ENCODE results near the gene PCDH20. TPM values are rescaled to one million over a fixed set of nuclear protein-coding genes. Genes with fewer than 3 reads are reported as not detected.

PCDH20 gene
- total RNA-seq, 1 donor from 2014 or later, result 5.2 TPM

DNA sequence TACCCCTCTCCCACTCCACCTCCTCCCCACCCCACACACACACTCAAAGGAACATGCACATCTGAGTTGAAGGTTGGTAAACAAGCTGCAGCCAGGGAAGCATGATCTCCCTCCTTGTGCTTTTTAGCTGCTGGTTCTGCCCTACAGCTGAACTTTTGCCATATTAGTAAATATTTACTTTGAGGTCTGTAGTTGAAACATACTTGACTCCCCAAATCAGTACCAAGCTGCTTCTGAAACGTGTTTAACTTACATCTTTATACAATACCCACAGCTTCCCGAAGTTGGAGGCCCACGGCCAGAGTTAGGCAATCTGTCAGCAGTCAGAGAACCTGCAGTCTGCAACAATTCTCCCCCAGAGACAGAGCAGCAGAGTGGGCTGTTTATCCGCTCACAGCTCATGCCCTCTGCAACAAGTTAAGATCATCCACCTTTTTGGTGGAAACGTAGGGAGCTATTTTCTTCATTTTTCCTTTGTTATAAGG lies 1.5 kb upstream of the PCDH20 start:
- H3K9me3 Mint-ChIP-seq (ENCODE audit: unreplicated experiment), result no peaks in the 10 kb centered on the region
- TF ChIP-seq, protein P1, sequence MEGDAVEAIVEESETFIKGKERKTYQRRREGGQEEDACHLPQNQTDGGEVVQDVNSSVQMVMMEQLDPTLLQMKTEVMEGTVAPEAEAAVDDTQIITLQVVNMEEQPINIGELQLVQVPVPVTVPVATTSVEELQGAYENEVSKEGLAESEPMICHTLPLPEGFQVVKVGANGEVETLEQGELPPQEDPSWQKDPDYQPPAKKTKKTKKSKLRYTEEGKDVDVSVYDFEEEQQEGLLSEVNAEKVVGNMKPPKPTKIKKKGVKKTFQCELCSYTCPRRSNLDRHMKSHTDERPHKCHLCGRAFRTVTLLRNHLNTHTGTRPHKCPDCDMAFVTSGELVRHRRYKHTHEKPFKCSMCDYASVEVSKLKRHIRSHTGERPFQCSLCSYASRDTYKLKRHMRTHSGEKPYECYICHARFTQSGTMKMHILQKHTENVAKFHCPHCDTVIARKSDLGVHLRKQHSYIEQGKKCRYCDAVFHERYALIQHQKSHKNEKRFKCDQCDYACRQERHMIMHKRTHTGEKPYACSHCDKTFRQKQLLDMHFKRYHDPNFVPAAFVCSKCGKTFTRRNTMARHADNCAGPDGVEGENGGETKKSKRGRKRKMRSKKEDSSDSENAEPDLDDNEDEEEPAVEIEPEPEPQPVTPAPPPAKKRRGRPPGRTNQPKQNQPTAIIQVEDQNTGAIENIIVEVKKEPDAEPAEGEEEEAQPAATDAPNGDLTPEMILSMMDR (IDR thresholded peaks at IDR 0.05; ENCODE audit: unreplicated experiment), result no peak
- H3K36me3 Mint-ChIP-seq (ENCODE audit: low read depth, unreplicated experiment), result no peaks in the 10 kb centered on the region
- H3K4me3 Mint-ChIP-seq (ENCODE audit: unreplicated experiment), result no peak overlapping the region
- H3K4me1 Mint-ChIP-seq (ENCODE audit: unreplicated experiment), result peaks cover 13% of the 10 kb centered on the region
- DNase-seq (ENCODE audit: low spot score), result no peak
- no peak overlapping the region for H3K27ac Mint-ChIP-seq (ENCODE audit: unreplicated experiment)
- peaks cover 2% of the 10 kb centered on the region for H3K27me3 Mint-ChIP-seq (ENCODE audit: unreplicated experiment)

DNA sequence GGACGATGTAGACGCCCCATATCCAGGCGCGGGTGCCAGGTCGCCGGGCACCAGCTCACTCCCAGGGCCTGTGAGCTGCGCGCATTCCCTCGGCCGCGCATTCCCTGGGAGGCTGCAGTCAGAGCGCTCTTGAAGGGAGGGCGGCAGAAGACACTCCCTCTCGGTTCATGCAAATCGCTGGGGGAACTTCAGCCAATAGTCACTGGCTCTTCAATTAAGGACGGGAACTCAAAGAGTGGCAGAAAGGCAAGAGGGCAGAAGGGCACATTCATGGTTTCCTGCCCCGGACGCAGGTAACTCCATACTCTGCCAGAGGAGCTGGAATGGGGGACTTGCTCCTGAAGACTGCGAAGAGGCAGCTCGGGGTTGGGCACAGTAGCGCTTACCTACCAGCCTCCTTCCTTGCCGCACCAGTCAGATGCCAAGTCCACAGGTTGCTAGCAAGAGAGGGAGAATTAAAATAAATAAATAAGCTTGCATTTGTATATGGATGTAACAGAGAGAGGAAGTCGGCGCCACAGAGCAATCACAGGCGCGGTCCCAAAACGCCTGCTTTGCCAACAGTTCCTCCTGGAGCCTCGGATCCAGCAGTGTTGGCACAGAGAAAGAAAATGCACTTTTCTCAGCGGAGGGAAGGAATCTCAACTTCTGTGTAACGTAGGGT lies 459 bp downstream of the PCDH20 start:
- Mint-ChIP-seq H3K27me3 (ENCODE audit: unreplicated experiment) (peaks cover 2% of the 10 kb centered on the region), H3K4me1 (ENCODE audit: unreplicated experiment) (peaks cover 13% of the 10 kb centered on the region), H3K4me3 (ENCODE audit: unreplicated experiment) (peak overlapping the region; percentile 94), H3K36me3 (ENCODE audit: low read depth, unreplicated experiment) (no peaks in the 10 kb centered on the region), H3K27ac (ENCODE audit: unreplicated experiment) (peak overlapping the region; percentile 76), H3K9me3 (ENCODE audit: unreplicated experiment) (no peaks in the 10 kb centered on the region)
- TF ChIP-seq, protein P1 (IDR thresholded peaks at IDR 0.05; ENCODE audit: unreplicated experiment), result no peak
- peak; percentile 71 for DNase-seq (ENCODE audit: low spot score)

DNA sequence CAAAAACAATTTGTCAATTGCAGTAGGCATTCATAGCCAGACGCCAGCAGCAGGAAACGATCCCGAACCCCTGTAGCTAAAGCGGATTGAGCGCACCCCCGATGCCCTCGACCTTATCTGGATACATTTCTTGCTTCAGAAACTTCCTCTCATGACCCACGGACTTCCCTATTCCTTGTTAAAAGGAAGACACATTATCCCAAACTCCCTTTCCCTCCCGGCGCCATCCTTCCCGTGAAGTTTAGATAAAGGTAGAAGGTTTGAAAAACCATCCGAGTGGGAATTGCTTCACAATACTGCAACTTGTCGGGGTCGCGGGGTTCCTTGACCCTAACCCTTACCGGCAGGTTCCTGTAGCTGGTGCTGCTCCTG lies 977 bp downstream of the PCDH20 start:
- no peak for DNase-seq (ENCODE audit: low spot score)
- Mint-ChIP-seq H3K36me3 (ENCODE audit: low read depth, unreplicated experiment) (no peaks in the 10 kb centered on the region), H3K27ac (ENCODE audit: unreplicated experiment) (no peak overlapping the region)

DNA sequence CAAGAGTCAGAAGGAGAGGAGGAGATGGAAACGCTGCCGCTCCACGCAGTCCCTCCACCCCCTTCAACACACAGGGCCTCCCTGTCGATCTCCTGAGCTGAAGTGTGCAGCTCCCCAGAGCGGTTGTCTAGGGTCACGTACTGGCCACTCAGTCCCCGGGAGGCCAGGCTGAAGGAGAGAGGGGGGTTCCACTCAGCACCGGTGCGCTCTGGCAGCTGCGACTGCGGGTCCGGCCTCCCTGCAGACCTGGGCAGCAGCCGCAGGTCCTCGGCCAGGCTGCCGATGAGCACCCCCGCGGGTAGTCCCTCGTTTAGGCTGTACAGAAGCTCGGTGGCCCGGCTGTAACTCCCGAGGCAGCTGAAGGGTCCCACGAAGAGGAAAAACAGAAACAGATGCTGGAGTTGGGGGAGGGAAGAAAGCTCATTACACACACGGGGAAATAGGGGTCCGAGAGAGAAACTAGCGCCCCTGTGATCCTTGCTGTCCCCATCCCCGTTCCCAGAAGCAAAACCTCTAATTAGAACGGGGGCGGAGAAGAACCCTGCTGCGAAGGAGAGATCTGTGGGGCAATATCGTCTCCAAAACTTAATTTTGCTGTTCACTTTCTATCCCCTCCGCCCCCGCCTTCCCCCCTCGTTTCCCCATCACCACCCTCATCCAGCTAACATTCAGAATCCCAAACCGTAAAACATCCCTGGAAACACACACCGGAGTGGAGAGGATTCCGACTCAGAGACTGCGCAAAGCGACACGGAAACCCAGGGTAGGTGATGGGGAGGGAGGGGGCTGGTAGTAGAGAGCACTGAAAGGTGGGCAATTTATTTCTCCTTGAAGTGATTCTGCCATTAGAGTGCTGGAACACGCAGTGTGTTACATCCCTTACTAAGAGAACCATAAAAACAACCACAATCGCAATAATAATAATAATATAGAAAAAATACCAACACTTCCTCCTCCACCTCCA lies 1.8 kb downstream of the PCDH20 start:
- H3K27me3 Mint-ChIP-seq (ENCODE audit: unreplicated experiment), result peaks cover 2% of the 10 kb centered on the region
- no peak overlapping the region for H3K27ac Mint-ChIP-seq (ENCODE audit: unreplicated experiment)
- no peaks in the 10 kb centered on the region for H3K36me3 Mint-ChIP-seq (ENCODE audit: low read depth, unreplicated experiment)
- TF ChIP-seq, protein P1 (IDR thresholded peaks at IDR 0.05; ENCODE audit: unreplicated experiment), result no peak
- H3K9me3 Mint-ChIP-seq (ENCODE audit: unreplicated experiment), result no peaks in the 10 kb centered on the region
- peak; percentile 18 for DNase-seq (ENCODE audit: low spot score)
- H3K4me3 Mint-ChIP-seq (ENCODE audit: unreplicated experiment), result peak overlapping the region; percentile 94
- H3K4me1 Mint-ChIP-seq (ENCODE audit: unreplicated experiment), result peaks cover 13% of the 10 kb centered on the region

More for the DNA sequence above, 977 bp downstream of the PCDH20 start:
- Mint-ChIP-seq H3K4me3 (ENCODE audit: unreplicated experiment) (peak overlapping the region; percentile 94), H3K4me1 (ENCODE audit: unreplicated experiment) (peaks cover 13% of the 10 kb centered on the region), H3K9me3 (ENCODE audit: unreplicated experiment) (no peaks in the 10 kb centered on the region), H3K27me3 (ENCODE audit: unreplicated experiment) (peaks cover 2% of the 10 kb centered on the region)
- TF ChIP-seq, protein P1 (IDR thresholded peaks at IDR 0.05; ENCODE audit: unreplicated experiment), result no peak
